ENCODE measurements around the gene BAX.
A peak's percentile ranks its signal among the peaks of the same experiment; 100 is the strongest.

Gene BAX

DNA sequence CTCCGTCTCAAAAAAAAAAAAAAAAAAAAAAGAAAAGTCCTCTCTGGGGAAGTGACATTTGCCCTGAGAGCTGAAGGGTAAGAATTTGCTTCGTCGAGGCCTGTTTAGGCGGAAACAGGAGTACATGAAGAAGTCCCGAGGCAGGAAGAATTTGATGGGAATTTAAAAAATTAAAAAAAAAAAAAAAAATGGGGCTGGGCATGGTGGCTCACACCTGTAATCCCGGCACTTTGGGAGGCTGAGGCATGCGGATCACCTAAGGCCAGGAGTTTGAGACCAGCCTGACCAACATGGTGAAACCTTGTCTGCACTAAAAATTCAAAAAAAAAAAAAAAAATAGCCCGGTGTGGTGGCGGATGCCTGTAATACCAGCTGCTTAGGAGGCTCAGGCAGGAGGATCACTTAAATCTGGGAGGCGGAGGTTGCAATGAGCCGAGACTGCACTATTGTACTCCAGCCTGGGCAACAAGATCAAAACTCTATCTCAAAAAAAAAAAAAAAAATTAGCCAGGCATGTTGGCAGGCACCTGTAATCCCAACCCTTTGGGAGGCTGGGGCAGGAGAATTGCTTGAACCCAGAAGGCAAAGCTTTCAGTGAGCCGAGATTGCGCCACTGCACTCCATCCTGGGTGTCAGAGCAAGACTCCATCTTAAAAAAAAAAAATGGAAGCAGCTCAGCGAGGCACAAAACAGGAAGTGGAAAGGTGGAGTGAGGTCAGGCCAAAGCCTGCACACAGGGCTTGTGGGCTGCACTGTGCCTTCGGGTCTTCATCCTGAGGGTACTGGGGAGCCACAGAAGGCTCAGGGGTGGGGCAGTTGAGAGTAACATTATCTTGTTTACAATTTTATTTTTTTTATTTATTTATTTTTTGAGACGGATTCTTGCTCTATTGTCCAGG is 4.9 kb downstream of the BAX start:
- no peak for DNase-seq
- in situ Hi-C loops (cut with MboI; ENCODE audit: low pct_unique_long_range_greater_than_20kb, low sequenced_read_pairs) = no loop called here

DNA sequence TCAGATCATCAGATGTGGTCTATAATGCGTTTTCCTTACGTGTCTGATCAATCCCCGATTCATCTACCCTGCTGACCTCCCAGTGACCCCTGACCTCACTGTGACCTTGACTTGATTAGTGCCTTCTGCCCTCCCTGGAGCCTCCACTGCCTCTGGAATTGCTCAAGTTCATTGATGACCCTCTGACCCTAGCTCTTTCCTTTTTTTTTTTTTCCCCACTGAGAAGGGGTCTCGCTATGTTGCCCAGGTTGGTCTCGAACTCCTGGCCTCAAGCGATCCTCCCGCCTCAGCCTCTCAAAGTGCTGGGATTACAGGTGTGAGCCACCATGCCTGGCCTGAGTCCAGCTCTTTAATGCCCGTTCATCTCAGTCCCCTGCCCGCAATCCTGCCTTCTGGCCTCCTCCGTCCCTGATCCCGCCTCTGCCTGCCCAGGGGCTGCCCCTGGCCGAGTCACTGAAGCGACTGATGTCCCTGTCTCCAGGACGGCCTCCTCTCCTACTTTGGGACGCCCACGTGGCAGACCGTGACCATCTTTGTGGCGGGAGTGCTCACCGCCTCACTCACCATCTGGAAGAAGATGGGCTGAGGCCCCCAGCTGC is 6.5 kb downstream of the BAX start:
- in situ Hi-C loops (cut with MboI; ENCODE audit: low pct_unique_long_range_greater_than_20kb, low sequenced_read_pairs) = no loop called here
- no peak for DNase-seq

DNA sequence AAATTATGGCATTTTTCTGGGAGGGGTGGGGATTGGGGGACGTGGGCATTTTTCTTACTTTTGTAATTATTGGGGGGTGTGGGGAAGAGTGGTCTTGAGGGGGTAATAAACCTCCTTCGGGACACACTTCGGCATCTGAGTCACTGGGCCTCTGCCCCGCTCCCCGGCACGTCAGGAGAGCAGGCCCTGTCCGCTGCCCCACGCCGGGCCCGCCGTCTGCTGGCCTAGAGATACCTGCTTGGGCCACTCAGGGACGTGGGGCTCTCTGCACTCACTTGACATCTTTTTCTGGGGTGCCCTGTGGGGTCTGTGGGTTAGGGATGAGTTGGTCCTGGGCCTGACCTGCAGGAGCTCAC is 7.0 kb downstream of the BAX start:
- DNase-seq = no peak
- in situ Hi-C loops (cut with MboI; ENCODE audit: low pct_unique_long_range_greater_than_20kb, low sequenced_read_pairs) = no loop called here

DNA sequence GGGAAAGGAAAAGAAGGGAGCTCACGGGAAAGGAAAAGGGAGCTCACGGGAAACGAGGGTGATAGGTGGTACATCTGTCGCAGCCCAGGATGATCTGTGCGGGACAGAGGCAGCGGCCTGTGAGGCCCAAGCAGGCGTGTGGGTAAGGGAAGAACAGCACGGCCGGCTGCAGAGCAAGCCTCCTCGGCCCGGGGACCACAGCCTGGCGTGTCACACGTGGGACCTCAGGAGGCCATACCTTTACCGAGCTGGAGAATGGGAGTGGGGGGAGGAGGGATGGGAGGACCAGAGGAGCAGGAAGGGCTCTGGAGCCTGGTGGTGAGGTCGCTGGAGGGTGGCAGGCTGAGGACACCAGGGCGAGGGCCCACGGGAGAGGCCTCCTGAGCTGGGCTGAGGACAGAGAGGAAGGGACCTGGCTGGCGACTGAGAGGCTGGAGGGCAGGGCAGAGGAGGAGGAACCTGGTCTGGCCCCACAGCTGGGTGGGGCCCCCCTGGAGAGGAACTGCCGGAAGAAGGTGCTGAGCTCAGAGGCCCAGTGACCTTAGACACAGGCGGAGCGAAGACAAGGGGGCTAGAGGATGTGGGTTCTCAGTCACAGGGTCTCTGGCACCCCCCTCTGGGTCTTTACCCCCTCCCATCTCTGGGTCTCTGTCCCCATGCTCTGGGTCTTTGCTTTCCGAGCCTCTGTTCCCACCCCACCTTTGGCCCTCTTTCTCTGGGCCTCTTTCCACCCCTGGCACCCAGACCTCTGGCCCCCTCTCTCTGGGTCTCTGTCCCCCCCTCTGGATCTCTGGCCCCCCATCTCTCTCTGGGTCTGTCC is 7.6 kb downstream of the BAX start:
- peak; percentile 79 for DNase-seq
- in situ Hi-C loops (cut with MboI; ENCODE audit: low pct_unique_long_range_greater_than_20kb, low sequenced_read_pairs) = no loop called here

DNA sequence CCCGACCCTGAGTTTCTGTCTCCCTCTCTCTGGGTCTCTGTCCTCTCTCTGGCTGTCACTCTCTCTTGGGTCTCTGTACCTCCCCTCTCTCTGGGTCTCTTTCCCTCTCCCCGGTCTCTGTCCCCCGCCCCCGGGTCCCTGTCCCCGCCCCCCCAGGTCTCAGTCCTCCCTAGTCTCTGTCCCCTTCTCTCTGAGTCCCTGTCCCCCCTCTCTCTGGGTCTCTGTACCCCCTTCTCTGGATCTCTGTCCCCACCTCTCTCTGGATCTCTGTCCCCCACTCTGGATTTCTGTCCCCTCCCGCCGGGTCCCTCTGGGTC is 8.1 kb downstream of the BAX start:
- in situ Hi-C loops (cut with MboI; ENCODE audit: low pct_unique_long_range_greater_than_20kb, low sequenced_read_pairs) = no loop called here
- no peak for DNase-seq

DNA sequence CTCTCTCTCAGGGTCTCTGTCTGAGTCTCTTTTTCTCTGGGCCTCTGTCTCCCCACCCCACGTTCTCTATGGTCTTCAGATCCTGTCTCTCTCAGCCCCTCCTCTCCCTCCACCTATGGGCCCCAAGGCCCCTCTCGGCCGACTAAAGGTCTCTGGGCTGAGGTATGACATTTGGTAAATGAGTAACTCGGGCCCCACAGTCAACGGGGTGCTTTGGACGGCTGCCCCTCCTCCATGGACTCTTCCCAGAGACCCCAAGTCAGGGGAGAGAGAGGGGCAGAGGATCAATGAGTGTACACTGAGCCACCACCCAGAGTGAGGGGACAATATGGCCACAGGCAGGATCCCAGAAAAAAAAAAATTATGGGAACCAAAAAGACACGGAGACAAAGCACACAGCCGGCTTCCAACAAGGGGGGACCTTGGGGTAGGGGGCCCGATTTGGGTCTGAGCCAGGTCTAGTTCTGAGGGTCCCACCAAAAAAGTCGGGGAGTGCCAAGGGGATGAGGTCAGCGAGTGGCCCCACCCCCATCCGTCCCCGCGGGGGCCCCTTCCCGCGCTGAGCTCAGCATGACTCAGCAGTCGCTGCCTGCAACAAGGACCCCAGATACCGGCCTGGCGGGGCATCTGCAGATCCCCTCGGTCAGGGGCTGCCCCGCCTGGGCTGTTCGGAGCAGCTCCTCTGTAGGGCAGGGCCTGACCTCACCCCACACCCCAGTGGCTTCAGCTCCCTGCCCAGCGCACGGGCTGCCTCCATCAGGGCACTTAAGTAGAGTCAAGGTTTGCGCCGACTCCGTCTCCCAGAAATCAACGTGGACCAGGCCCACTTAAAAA is 8.9 kb downstream of the BAX start:
- DNase-seq = peak; percentile 64
- in situ Hi-C loops (cut with MboI; ENCODE audit: low pct_unique_long_range_greater_than_20kb, low sequenced_read_pairs) = no loop called here

DNA sequence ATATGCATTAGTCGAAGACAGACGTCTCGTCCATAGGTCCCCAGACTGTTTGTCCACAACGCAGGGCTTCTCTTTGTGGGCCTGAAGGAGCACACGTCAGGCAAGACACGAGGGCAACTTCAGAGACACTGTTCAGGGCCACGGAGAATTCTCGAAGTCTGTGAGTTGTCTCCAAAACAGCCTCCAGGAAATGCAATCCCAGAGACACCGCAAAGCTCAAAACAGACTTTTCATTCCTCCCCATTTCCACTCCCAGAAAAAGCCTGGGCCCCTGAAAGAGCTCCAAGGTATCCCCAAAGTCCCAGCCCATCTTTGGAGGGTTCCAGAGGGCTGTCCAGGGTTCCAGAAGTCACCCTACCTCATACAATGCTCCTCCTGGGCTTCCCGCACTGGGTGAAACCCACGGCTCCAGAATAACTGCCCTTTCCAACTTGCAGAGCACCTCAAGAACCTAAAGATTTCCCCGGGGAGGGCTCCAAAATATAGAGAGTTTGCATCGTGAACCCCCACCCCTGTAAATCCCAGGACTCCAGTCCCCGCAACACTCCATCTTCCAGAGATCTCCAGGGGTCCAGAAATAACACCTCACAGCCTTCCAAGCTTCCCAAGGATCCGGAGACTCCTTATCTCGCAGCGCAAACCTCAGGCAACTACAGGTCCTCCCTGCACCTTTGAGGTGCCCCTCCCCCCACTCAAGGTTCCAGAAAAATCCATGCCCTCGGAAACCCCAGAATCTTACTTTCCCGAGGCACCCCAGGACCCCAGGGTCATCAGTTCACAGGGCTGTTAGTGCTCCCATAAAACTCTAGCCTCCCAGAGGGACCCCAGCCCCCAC is 9.7 kb downstream of the BAX start:
- in situ Hi-C loops (cut with MboI; ENCODE audit: low pct_unique_long_range_greater_than_20kb, low sequenced_read_pairs) = no loop called here
- no peak for DNase-seq

DNA sequence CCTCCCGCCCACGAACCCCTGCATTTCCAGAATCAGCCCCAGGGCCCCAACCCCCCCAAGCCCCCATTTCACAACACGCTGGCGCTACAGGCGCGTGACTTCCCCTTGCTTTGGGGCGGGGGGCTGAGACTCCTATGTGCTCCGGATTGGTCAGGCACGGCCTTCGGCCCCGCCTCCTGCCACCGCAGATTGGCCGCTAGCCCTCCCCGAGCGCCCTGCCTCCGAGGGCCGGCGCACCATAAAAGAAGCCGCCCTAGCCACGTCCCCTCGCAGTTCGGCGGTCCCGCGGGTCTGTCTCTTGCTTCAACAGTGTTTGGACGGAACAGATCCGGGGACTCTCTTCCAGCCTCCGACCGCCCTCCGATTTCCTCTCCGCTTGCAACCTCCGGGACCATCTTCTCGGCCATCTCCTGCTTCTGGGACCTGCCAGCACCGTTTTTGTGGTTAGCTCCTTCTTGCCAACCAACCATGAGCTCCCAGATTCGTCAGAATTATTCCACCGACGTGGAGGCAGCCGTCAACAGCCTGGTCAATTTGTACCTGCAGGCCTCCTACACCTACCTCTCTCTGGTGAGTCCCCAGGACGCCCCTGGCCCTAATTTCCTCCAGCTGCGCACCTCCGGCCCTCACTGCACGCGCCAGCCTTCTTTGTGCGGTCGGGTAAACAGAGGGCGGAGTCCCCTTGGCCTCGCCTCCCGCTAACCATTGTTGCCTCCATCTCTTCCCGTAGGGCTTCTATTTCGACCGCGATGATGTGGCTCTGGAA is 10.5 kb downstream of the BAX start, which contains the start of gene FTL:
Gene FTL (plus strand): TSS at position 270 of the 766 bp plus-strand sequence. CDS start 199 bp downstream, at position 469.
- in situ Hi-C loops (cut with MboI; ENCODE audit: low pct_unique_long_range_greater_than_20kb, low sequenced_read_pairs) = no loop called here

DNA sequence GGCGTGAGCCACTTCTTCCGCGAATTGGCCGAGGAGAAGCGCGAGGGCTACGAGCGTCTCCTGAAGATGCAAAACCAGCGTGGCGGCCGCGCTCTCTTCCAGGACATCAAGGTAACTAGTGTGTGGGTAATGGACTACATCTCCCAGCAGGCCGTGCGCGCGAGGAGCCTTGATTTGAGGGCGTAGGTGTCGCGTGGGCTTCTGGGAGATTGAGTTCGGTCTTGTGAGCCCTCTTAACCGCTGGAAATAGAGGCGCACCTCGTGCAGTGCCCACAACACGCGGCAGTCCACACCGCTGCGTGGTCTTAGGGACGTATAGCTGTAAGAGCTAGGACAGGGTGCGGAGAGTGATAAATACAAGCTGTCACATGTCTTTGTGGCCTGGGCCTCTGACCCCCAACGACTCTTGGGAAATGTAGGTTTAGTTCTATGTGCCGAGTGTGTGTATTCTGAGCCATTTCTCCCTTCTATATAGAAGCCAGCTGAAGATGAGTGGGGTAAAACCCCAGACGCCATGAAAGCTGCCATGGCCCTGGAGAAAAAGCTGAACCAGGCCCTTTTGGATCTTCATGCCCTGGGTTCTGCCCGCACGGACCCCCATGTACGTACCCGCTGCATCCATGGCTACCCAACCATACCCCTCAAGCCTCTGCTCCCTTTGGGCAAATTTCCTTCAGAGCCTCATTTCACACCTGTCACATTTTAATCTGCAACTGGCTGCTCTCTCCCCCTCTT is 11.3 kb downstream of the BAX start:
- in situ Hi-C loops (cut with MboI; ENCODE audit: low pct_unique_long_range_greater_than_20kb, low sequenced_read_pairs) = no loop called here
- peak; percentile 90 for DNase-seq

More for the DNA sequence above, 10.5 kb downstream of the BAX start, which contains the start of gene FTL:
- DNase-seq = peak; percentile 97

DNA sequence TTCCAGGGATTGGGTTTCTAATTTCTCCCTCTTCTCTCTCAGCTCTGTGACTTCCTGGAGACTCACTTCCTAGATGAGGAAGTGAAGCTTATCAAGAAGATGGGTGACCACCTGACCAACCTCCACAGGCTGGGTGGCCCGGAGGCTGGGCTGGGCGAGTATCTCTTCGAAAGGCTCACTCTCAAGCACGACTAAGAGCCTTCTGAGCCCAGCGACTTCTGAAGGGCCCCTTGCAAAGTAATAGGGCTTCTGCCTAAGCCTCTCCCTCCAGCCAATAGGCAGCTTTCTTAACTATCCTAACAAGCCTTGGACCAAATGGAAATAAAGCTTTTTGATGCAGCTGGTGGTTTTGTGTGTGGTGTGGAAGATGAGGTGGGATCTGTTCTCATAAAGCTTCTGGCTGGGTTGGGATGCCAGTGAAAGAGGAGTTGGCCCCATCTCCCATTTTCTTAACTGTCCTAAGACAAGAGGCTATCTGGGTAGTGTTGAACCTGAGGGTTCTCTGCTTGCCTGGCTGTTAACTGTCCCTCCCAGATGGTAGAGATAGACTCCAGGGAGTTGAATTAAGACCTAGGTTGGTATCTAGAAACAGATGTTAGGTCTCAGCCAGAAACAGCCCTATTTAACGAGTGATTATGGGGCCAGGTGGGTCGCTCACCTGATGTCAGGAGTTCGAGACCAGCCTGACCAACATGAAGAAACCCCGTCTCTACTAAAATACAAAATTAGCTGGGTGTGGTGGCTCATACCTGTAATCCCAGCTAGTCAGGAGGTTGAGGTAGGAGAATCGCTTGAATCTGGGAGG is 12.1 kb downstream of the BAX start:
- in situ Hi-C loops (cut with MboI; ENCODE audit: low pct_unique_long_range_greater_than_20kb, low sequenced_read_pairs) = no loop called here
- DNase-seq = peak; percentile 51

DNA sequence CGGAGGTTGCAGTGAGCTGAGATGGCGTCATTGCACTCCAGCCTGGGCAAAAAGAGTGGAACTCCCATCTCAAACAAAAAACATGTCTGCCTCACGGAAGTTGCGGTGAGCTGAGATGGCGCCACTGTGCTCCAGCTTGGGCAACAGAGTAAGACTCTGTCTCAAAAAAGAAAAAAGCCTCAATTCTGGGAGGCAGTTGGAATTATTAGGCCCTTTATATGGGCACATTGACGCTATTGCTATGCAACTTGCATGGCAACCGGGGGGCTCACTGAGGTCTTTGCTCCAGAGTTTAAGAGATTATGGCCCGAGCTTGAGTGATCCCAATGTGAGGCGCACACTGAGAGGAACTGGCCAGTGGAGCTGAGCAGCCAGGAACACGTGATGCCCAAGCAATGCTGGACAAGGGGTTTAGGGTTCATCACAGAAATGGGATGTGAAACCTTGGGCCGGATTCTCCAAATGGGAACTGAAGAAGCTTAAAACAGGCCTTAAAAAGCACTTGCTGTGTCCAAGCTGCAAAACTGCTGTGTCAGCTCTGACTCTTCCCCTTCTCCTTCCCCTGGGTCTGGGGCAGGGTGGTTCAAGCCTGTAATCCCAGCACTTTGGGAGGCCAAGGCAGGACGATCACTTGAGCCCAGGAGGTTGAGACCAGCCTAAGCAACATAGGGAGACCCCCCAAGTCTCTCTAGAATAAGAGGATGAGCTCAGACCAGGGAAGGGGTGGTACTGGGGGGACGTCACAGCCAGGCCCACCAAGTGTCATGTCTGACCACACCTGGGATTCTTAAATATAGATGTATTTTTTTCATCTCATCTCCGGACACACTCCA is 12.9 kb downstream of the BAX start:
- peak; percentile 56 for DNase-seq
- in situ Hi-C loops (cut with MboI; ENCODE audit: low pct_unique_long_range_greater_than_20kb, low sequenced_read_pairs) = no loop called here

DNA sequence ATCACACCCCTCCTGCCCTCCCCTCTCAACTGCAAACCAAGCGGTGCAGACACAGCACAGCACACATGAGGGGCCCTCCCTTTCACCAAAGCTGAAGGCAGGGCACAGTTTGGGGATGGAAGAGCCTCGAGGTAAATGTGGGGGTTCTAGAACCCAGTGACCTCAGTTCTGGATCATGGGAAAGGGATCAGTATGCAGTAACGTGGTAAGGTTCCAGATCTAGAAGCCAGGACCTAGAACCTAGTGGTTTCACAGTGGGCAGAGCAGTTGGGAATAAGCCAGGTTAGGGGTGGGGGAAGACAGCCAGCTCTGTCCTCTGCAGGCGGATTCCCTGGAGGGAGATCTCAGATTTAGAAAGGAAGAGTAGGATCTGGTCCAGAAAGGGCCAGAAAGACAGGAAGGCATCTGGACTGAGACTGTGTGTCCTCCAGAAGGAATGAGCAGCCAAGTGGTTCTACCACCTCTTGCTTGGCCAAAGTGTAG is 13.5 kb downstream of the BAX start:
- no peak for DNase-seq
- in situ Hi-C loops (cut with MboI; ENCODE audit: low pct_unique_long_range_greater_than_20kb, low sequenced_read_pairs) = no loop called here

DNA sequence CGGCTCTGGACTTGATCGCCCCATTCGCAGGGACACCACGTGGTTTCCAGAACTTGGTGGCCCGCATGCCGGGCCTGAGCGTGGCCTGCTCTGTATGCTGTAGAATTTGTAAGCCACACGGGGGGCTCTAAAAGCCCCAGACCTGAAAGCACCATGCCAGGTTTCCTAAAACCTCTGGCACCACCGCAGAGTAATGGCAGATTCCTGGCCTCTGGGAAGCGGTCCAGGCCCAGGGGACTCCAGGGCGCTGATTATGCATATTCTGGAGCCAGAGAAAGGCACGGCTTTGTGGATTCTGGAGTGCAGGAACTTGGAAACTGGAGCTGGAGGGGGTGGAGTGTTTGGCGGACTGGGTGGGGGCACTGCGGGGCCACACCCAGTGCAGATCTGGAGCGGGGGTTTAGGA is 14.1 kb downstream of the BAX start:
- in situ Hi-C loops (cut with MboI; ENCODE audit: low pct_unique_long_range_greater_than_20kb, low sequenced_read_pairs) = no loop called here
- no peak for DNase-seq

DNA sequence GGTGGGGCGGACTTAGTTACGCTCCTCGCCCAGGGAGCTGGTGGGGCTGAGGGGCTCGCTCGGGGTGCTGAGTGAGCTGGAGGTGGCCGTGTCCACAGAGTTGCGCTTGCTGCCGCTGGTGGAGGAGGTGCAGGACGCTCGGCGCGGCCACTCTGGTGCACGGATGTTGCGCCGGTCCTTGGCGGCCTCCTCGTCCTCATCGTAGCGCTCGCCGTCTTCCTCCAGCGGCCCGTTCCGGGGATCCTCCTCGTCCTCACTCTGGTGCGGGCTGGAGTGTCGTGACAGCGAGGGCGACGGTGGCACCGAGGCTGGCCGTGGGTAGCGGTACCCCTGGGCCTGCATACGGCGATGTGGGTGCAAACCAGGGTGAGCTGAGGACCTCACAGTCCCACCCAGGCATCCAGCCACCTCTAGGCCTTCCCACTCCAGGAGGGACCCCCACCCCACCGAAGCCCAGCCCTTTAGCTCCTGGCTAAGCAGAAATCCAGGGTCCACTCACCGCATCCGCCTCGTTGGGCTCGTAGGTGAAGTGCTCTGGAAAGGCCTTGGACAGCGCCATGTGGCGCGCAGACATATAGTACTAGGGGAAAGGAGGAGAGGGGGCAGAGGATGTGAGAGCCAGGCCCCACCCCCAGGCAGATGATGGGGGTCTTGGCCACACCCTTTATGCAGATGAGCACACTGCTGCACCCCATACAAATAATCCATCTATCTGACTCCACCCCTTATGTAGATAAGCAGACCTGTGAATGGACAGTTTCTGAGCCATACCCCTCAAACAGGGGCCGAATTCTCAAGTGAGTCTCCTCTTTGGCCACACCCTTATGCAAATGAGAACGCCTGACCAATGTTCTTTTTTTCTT is 14.8 kb downstream of the BAX start:
- in situ Hi-C loops (cut with MboI; ENCODE audit: low pct_unique_long_range_greater_than_20kb, low sequenced_read_pairs) = no loop called here
- DNase-seq = no peak
